HG03520 (cell line): Measurements from ENCODE around the gene BPTF.
"Not testable (repeated sequence)": the region's sequence is repeated elsewhere in the genome, so short reads cannot be mapped to it uniquely, and the experiment has no call there.

Experiments
- ATAC-seq: cut with Tn5 transposase; IDR thresholded peaks from one replicate; pipeline ENCODE4 v1.9.1; 2021; ENCODE audit warnings: mild to moderate bottlenecking, moderate library complexity; ENCODE audit not compliant: unreplicated experiment

Gene BPTF

GRCh38 chr17:67879662-67880061 lies 54.4 kb downstream of the BPTF start:
- ATAC-seq = no peak

- no peak for ATAC-seq
Measured at GRCh38 chr17:67881083-67881482, 55.8 kb downstream of the BPTF start.

DNA sequence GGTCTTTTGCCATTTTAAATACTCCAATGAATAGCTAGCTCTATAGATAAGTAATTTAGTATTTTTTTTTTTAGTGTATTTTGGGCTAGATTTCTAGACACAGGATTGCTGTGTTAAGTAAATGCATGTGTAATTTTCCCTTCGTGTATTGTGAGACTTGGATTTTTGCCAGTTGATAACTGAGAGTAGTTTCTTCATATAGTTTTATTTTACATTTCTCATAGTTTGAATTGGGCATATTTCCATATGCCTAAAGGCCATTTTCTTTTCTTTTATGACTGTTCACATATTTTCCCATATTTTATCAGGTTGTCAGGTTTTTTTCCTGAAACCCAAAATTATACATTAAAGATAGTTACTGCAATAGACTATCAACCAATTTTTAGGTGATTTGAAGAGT lies 59.4 kb downstream of the BPTF start:
- no peak for ATAC-seq

DNA sequence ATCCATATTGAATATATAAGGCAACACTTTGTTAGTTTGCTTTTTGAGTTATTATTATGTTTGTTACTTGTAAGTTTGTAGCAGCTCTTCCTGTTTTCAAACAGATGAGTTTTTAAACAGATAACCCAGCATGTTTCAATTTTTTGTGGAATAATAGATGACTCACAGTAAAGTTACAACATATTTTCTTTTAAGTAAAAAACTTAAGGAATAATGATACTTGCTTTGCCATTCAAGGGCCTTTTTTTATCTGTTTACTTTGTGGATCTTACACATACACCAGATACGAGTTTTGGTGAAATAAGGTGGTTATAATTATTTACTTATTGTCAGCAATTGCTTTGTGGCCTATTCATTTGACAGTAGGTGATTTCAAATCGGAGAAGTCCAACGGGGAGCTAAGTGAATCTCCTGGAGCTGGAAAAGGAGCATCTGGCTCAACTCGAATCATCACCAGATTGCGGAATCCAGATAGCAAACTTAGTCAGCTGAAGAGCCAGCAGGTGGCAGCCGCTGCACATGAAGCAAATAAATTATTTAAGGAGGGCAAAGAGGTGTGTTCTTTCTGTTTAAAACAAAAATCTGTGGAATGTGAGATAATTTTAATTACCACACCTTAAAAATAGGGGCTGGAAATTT lies 66.3 kb downstream of the BPTF start:
- no peak for ATAC-seq

- no peak for ATAC-seq
Measured at GRCh38 chr17:67902511-67903231, 77.4 kb downstream of the BPTF start.

GRCh38 chr17:67905298-67905697 lies 80.0 kb downstream of the BPTF start:
- ATAC-seq = not testable (repeated sequence)

GRCh38 chr17:67910117-67910803 lies 85.0 kb downstream of the BPTF start:
- ATAC-seq = not testable (repeated sequence)

DNA sequence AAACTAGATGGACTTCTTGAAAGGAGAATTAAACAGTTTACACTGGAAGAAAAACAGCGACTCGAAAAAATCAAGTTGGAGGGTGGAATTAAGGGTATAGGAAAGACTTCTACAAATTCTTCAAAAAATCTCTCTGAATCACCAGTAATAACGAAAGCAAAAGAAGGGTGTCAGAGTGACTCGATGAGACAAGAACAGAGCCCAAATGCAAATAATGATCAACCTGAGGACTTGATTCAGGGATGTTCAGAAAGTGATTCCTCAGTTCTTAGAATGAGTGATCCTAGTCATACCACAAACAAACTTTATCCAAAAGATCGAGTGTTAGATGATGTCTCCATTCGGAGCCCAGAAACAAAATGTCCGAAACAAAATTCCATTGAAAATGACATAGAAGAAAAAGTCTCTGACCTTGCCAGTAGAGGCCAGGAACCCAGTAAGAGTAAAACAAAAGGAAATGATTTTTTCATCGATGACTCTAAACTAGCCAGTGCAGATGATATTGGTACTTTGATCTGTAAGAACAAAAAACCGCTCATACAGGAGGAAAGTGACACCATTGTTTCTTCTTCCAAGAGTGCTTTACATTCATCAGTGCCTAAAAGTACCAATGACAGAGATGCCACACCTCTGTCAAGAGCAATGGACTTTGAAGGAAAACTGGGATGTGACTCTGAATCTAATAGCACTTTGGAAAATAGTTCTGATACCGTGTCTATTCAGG lies 85.9 kb downstream of the BPTF start:
- no peak for ATAC-seq

DNA sequence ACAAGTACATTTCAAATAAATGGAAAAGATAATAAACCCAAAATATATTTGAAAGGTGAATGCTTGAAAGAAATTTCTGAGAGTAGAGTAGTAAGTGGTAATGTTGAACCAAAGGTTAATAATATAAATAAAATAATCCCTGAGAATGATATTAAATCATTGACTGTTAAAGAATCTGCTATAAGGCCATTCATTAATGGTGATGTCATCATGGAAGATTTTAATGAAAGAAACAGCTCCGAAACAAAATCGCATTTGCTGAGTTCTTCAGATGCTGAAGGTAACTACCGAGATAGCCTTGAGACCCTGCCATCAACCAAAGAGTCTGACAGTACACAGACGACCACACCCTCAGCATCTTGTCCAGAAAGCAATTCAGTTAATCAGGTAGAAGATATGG lies 86.8 kb downstream of the BPTF start:
- no peak for ATAC-seq

DNA sequence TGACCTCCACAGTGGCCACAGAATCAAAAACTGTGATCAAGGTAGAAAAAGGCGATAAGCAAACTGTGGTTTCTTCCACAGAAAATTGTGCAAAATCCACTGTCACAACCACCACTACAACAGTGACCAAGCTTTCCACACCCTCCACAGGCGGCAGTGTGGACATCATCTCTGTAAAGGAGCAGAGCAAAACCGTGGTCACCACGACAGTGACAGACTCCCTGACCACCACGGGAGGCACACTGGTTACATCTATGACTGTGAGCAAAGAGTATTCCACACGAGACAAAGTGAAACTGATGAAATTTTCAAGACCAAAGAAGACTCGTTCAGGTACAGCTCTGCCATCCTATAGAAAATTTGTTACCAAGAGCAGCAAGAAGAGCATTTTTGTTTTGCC lies 87.4 kb downstream of the BPTF start:
- no peak for ATAC-seq

DNA sequence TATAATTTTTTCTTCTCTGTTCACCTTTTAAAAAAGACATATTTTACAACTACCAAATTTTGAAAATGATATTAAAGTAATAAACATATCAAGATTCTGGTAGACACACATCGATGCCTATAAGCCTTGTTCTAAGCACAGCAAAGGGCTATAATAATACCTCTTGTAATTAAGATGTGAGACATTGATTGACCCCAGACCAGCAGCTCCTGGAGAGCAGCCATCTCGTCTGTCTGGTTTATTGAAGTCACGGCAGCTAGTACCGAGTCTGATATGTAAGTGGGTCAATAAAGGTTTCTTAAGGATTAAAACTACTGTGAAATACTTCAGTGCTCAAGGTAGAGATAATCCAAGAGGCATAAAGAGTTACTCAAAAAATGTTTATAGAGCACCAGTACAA lies 94.9 kb downstream of the BPTF start:
- ATAC-seq = no peak

DNA sequence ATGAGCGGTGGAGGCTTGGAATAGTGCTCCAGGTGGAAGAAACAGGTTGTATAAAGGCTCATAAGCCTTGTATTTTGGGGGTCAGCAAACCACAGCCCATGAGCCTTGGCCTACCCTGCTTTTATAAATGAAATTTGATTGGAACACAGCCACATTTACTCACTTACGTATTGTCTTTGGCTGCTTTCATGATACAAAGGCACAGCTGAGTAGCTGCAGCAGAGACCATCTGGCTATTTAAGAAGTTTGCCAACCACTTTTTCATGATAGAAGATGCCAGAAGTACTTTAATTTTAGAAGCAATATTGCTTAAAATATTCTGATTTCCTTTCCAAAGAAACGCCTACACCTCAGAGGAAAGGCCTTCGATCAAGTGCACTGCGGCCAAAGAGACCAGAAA lies 97.2 kb downstream of the BPTF start:
- ATAC-seq = no peak

DNA sequence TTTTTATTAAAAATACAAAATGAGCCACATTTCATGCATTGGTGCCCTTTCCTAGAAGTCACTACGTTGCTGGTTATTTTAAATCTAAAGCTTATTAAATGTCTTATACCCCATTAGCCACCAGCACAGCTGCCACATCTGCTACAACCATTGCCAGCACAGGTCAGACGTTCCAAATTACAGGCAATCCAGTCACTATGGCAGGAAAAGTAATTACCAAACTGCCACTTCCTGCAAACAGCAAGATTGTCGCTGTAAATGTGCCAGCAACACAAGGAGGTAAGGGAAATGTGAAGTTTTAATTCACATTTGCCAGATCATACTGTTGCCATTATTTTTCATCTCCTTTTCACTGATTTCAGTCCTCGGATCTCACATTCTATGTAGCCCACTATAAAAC lies 103.5 kb downstream of the BPTF start:
- ATAC-seq = not testable (repeated sequence)

DNA sequence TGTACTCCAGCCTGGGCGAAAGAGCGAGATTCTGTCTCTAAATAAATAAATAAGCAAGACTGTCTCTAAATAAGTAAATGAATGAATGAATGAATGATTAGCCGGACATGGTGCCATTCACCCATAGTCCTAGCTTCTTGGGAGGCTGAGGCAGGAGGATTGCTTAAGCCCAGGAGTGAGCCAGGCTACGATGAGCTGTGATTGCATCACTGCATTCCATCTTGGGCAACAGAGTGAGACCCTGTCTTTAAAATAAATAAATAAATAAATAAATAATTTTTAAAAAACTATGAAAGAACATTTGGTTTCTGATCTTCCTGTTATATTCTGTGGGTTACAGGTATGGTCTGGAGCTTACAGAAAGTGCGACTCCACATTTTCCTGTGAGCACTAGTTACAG lies 105.9 kb downstream of the BPTF start:
- ATAC-seq = no peak

- no peak for ATAC-seq
Measured at GRCh38 chr17:67942810-67943209, 117.5 kb downstream of the BPTF start.

GRCh38 chr17:67944035-67944434 lies 118.7 kb downstream of the BPTF start:
- no peak for ATAC-seq

- no peak for ATAC-seq
Measured at GRCh38 chr17:67946513-67946912, 121.2 kb downstream of the BPTF start.

DNA sequence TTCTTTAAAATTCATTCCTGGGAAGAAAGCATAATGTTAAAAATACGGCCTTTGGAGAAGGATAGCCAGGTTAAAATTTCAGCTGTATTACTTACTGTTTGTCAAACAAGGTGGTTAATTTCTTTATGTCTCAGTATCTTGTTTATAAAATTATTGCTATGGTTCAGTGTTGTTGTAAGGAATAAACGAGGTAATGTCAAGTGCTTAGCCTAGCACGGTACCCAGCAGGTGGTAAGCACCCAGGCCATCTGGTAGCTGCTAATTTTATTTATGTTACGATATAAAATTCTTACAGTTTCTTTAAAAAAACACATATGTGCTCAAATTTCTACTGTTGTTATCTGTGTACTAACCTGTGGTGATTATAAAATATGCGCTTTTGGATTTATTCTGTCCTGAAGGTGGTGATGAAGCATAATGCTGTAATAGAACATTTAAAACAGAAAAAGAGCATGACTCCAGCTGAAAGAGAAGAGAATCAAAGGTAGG lies 122.1 kb downstream of the BPTF start:
- no peak for ATAC-seq

- ATAC-seq = no peak
Measured at GRCh38 chr17:67950945-67951344, 125.6 kb downstream of the BPTF start.

GRCh38 chr17:67959510-67959909 lies 134.2 kb downstream of the BPTF start:
- no peak for ATAC-seq

GRCh38 chr17:67960276-67960675 lies 135.0 kb downstream of the BPTF start:
- not testable (repeated sequence) for ATAC-seq
